HL-60 (cell line): ENCODE data around the gene EBF3.

Experiments
- GABPA ChIP-seq: IDR thresholded peaks from 2 replicates; pipeline ENCODE4 v1.6.1; 2012; ENCODE audit warnings: low read depth
- POLR2AphosphoS5 ChIP-seq: IDR thresholded peaks from 2 replicates; pipeline ENCODE4 v1.6.1; 2012; ENCODE audit warnings: low read depth
- REST ChIP-seq: IDR thresholded peaks from 2 replicates; pipeline ENCODE4 v1.6.1; 2012; ENCODE audit warnings: low read depth; ENCODE audit not compliant: insufficient replicate concordance
- SPI1 ChIP-seq: IDR thresholded peaks from 2 replicates; pipeline ENCODE4 v1.6.1; 2012; ENCODE audit warnings: low read depth, mild to moderate bottlenecking, borderline replicate concordance
- TF ChIP-seq, protein P1 (sequence below): IDR thresholded peaks from one replicate; pipeline ENCODE4 v1.5.1; 2011; ENCODE audit warnings: low read length, control low read depth, inconsistent platforms; ENCODE audit not compliant: insufficient read depth

DNA sequence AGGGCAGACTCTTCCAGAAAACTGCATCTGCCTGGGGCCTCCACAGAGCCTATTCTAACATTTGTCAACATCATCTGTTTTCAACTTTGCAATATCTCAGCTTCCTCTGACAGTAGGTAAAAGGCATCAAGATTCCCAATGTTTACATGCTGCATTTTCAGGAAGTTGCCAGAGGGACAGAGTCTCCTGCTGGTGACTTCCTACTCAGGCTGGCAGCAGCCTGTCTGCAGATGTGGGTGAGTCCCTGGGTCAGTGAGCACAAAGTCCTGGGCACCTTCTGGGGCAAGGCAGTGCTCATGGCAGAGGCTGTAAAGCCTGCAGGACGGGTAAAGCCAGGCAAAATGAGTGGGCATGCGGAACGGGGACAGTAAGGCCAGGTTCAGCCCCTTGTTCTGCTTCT, 69.4 kb downstream of the EBF3 start:
- TF ChIP-seq, protein P1, sequence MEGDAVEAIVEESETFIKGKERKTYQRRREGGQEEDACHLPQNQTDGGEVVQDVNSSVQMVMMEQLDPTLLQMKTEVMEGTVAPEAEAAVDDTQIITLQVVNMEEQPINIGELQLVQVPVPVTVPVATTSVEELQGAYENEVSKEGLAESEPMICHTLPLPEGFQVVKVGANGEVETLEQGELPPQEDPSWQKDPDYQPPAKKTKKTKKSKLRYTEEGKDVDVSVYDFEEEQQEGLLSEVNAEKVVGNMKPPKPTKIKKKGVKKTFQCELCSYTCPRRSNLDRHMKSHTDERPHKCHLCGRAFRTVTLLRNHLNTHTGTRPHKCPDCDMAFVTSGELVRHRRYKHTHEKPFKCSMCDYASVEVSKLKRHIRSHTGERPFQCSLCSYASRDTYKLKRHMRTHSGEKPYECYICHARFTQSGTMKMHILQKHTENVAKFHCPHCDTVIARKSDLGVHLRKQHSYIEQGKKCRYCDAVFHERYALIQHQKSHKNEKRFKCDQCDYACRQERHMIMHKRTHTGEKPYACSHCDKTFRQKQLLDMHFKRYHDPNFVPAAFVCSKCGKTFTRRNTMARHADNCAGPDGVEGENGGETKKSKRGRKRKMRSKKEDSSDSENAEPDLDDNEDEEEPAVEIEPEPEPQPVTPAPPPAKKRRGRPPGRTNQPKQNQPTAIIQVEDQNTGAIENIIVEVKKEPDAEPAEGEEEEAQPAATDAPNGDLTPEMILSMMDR, result no peak
- TF ChIP-seq POLR2AphosphoS5 (no peak), REST (no peak), GABPA (no peak), SPI1 (no peak)
